Measurements from ENCODE around the gene SF3B4. TPM values are rescaled to one million over a fixed set of nuclear protein-coding genes. Genes with fewer than 3 reads are reported as not detected.

SF3B4 gene
- total and polyA plus RNA-seq, 2 of the 4 experiments (the other 2 are of a cell fraction): 6.6 to 64.4 TPM

- Histone ChIP-seq H3K14ac (replicated peaks; ENCODE audit: low read depth, low read length) (no peak overlapping the region), H3K4me2 (ENCODE audit: low read depth, low read length) (no peak overlapping the region), H3K18ac (ENCODE audit: low read depth, low read length) (no peak overlapping the region), H3K4me1 (ENCODE audit: control insufficient read depth, insufficient read depth, low read length) (peaks cover 3% of the 10 kb centered on the region; the same call in 1 of the 2 replicates), H4K20me1 (ENCODE audit: insufficient read depth, low read length) (no peaks in the 10 kb centered on the region), H3K36me3 (ENCODE audit: control insufficient read depth, insufficient read depth, low read length) (peaks cover 33% of the 10 kb centered on the region), H3K9ac (ENCODE audit: low read depth, low read length) (no peak overlapping the region), H2BK120ac (ENCODE audit: low read depth, low read length) (no peak overlapping the region), H3K4ac (ENCODE audit: low read depth, low read length) (no peak overlapping the region), H3K9me1 (ENCODE audit: insufficient read depth, low read length) (peaks cover 8% of the 10 kb centered on the region), H4K5ac (ENCODE audit: low read depth, low read length) (no peak overlapping the region), H4K8ac (ENCODE audit: low read depth in 2 of 2, low read length in 2 of 2) (no peak overlapping the region), H3K27me3 (ENCODE audit: control insufficient read depth, insufficient read depth, low read length) (no peaks in the 10 kb centered on the region), H3K27ac (ENCODE audit: insufficient read depth, low read length) (no peak overlapping the region), H2AK5ac (ENCODE audit: low read depth, low read length) (no peak overlapping the region), H2AK9ac (replicated peaks; ENCODE audit: low read depth, low read length, poor library complexity) (no peak overlapping the region), H2BK20ac (ENCODE audit: low read depth, low read length) (no peak overlapping the region), H2BK5ac (ENCODE audit: low read depth, low read length, poor library complexity, severe bottlenecking) (no peak overlapping the region), H2AFZ (replicated peaks; ENCODE audit: low read length, poor library complexity) (no peak overlapping the region), H4K91ac (ENCODE audit: insufficient read depth, low read depth, low read length) (no peak overlapping the region), H3K56ac (ENCODE audit: extremely low read depth, insufficient read depth, low read length) (no peak overlapping the region), H3K23ac (ENCODE audit: low read depth, low read length) (no peak overlapping the region; the same call in 1 of the 2 replicates), H2BK15ac (ENCODE audit: low read depth, low read length) (no peak overlapping the region), H3K9me3 (ENCODE audit: control insufficient read depth, insufficient read depth, low read length) (no peaks in the 10 kb centered on the region), H3K79me1 (ENCODE audit: low read depth in 1 of 2, low read length in 2 of 2) (peaks cover 3 to 17% of the 10 kb centered on the region in 2 experiments), H3K4me3 (ENCODE audit: insufficient read depth, low read depth, low read length) (no peak overlapping the region)
- ChIA-PET POLR2A (ENCODE audit: unreplicated experiment) (no interaction called here), CTCF (no interaction called here)
- DNase-seq: no peak
- no peak for ATAC-seq (ENCODE audit: low read depth)
- no TSS peak for BruUV-seq (replicated peaks)
- dilution Hi-C loops (cut with HindIII; ENCODE audit: low sequenced_read_pairs, unreplicated experiment): no loop called here
- WGBS, 2 experiments (ENCODE audit: extremely low coverage in 2 of 2, insufficient read length in 1 of 2): no CpG with 5 or more reads among the region's 3 CpGs
- no peak for TF ChIP-seq ELK1 (IDR thresholded peaks at IDR 0.05; ENCODE audit: borderline replicate concordance, low read depth, low read length)
- no peak for TF ChIP-seq SMC3 (IDR thresholded peaks at IDR 0.05; ENCODE audit: low read depth, low read length)
- no peak for TF ChIP-seq MAZ (IDR thresholded peaks at IDR 0.05; ENCODE audit: borderline replicate concordance, low read depth, low read length)
- TF ChIP-seq RFX5 (IDR thresholded peaks at IDR 0.05; ENCODE audit: low read depth, low read length): no peak
- no peak for TF ChIP-seq RCOR1 (IDR thresholded peaks at IDR 0.05; ENCODE audit: insufficient replicate concordance, low read length)
- no peak for TF ChIP-seq CEBPB (IDR thresholded peaks at IDR 0.05; ENCODE audit: low read depth, low read length)
- no peak for TF ChIP-seq CHD1 (IDR thresholded peaks at IDR 0.05; ENCODE audit: low read depth, low read length)
- TF ChIP-seq NFE2L2 (IDR thresholded peaks at IDR 0.05; ENCODE audit: low read depth, low read length): no peak
- TF ChIP-seq POLR2A (IDR thresholded peaks at IDR 0.05; ENCODE audit: low read depth, low read length): no peak
- TF ChIP-seq CTCF (conservative IDR thresholded peaks at IDR 0.05; ENCODE audit: low read depth, low read length): no peak
- no peak for TF ChIP-seq MXI1 (IDR thresholded peaks at IDR 0.05; ENCODE audit: borderline replicate concordance, low read depth, low read length)
- TF ChIP-seq BHLHE40 (IDR thresholded peaks at IDR 0.05; ENCODE audit: low read depth, low read length): no peak
- no peak for TF ChIP-seq USF2 (IDR thresholded peaks at IDR 0.05; ENCODE audit: low read depth, low read length)
- no peak for TF ChIP-seq MAFK (IDR thresholded peaks at IDR 0.05; ENCODE audit: low read depth, low read length)
- no peak for TF ChIP-seq FOS (IDR thresholded peaks at IDR 0.05; ENCODE audit: low read depth, low read length)
- no peak for TF ChIP-seq RAD21 (IDR thresholded peaks at IDR 0.05; ENCODE audit: low read length)
- in situ Hi-C loops (cut with MboI; ENCODE audit: low sequenced_read_pairs): no loop called here
- intact Hi-C loops (cut with micrococcal nuclease): loop anchor here (10.0 kb wide), 1 partner anchor 842 kb away; no protein-coding TSS in a partner anchor
These were observed 15.3 kb upstream of the SF3B4 start for GRCh38 chr1:149942885-149943284.
